Measurements from ENCODE around the gene FGR.

FGR gene

DNA sequence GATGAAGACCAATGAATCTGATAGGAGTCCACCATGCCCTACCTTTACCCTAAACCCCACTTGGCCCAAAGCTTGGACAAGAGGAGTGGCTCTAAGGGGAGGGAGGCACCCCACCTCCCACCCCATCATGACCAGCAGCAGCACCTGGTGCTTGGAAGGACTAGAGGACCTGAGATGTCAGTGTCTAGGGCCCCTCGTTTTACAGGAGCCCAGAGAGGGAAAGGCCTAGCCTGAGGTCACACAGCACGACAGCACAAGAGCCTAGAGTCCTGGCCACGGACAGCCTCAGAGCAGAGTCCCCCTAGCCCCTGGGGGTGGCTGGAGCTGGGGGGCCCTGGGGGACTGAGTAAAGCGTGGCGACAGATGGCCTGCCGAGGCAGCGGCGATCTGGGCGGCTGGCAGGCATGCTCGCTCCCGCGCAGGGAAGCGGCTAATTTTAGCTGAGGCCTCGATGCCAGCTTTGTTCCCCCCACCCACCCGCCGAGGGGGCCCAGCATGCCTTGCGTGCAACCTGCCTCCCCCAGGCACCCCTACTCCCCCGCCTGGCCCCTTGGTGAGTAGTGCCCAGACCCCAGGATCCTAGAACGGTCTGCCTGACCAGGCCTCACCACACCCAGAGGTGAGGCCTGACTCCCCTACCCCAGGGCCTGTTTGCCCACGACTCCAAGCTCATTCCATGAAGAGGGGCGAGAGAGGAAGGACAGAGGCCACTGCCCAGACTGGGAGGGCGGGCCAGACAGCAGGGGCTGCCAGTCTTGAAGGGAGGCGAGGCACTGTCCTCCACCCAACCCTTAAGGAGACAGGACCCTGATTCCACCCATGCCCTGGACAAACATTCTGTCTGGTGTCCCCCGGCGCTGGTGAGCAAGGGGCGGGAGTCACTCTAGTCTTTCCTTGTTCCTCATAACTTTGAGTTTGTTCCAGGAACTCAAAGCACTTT lies 70.0 kb downstream of the FGR start:
- DNase-seq: no peak

DNA sequence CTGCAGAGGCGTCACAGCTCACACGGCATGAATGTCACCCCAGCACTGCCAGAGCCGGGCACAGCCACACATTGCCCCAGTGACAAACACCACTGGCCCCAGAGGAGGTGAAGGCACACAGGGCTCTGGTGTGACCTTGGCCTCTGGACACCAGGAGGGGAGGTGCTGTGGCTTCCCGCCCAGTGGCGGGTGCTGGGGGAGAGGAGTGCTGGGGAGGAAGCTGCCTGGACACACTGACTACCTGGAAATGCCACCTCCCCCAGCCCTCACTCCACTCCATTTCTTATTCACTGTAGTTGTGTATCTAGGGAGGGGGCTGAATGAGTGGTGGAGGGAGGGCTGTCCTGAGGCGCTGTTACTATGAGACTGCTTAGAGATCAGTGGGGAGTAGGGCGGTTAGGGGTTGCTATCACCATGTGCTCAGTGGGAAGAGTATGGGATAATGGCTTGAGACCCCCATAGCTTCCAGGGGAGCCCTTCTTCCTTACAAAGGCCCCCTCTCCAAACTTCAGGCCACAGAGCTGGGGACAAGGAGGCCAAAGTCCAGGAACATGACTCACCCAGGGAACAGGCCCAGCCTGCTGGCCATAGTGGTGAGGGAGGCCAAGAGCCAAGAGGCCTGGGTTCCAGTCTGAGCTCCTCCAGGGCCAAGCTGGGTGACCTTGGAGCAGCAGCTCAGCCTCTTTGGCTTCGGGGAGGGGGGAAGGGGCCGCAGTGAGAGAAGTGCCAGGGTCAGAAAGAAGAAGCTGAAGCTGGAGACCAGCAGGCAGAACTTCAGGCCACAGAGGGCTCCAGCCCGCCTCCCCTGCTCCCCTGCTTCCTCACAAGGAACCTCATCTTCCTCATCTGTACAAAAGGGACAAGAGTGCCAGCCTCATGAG lies 71.2 kb downstream of the FGR start:
- no peak for DNase-seq

DNA sequence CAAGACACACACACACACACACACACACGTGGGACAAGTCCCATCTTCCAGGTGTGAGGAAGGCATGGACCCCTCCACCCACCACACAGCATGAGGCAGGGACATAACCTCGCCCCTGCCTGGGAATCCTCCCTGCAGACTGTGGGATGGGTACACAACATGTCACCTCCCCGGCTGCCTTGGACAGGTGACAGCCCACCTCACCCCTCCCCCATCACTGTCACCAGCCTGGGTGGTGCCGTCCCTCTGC lies 71.7 kb downstream of the FGR start:
- no peak for DNase-seq

DNA sequence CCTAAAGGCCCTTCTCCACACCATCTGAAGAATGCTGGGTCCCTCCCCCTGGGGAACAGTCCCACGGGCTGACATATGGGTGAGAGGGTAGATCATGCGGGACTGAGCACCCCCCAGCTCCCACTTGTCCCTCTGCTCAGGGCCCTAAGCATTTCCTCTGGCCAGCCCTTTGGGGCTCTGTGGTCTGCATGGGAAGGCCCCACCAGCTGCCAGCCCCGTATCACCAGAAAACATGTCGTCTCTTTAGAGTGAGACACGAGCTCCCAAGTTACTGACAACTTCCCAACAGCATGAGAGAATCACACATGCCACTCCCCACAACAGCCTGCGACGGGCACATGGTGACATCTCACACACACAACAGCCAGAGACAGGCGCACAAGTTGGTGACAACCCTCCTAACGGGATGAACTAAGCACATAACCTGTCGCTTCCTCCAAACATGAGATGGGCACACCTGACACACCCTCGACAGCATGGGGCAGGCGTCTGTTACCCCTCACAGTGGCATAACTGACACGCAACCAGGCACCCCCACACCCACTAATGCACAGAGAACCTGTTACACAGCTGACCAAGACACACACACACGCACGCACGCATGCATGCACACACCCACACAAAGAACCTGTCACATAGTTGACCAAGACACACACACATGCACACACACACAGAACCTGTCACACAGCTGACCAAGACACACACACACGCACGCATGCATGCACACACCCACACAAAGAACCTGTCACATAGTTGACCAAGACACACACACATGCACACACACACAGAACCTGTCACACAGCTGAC lies 72.2 kb downstream of the FGR start:
- DNase-seq: no peak
